HG03439 (cell line): ENCODE data around the gene PPP1R9A.

ENCODE experiments used
- ATAC-seq: cut with Tn5 transposase; IDR thresholded peaks from one replicate; pipeline ENCODE4 v1.9.1; 2021; ENCODE audit warnings: mild to moderate bottlenecking, moderate library complexity; ENCODE audit not compliant: unreplicated experiment

The PPP1R9A gene

GRCh38 chr7:94907026-94907810 is at the start of gene PPP1R9A:
Gene PPP1R9A, plus strand, starts transcription at chr7:94907594. Its CDS starts 2,520 bp downstream, at chr7:94910114.
- ATAC-seq, result no peak

GRCh38 chr7:94871132-94871531 is 36.3 kb upstream of the PPP1R9A start:
- no peak for ATAC-seq

- ATAC-seq, result no peak
Measured at GRCh38 chr7:94873239-94873638, 34.2 kb upstream of the PPP1R9A start.

- no peak for ATAC-seq
Measured at GRCh38 chr7:94874036-94874785, 33.2 kb upstream of the PPP1R9A start.

- ATAC-seq, result no peak
Measured at GRCh38 chr7:94875201-94875600, 32.2 kb upstream of the PPP1R9A start.

GRCh38 chr7:94877731-94878670 is 29.4 kb upstream of the PPP1R9A start:
- ATAC-seq, result no peak

- no peak for ATAC-seq
Measured at GRCh38 chr7:94882891-94883290, 24.5 kb upstream of the PPP1R9A start.

GRCh38 chr7:94883616-94884015 is 23.8 kb upstream of the PPP1R9A start:
- ATAC-seq, result no peak

- ATAC-seq, result no peak
Measured at GRCh38 chr7:94888551-94888950, 18.8 kb upstream of the PPP1R9A start.

- ATAC-seq, result no peak
Measured at GRCh38 chr7:94888995-94889523, 18.3 kb upstream of the PPP1R9A start.

- no peak for ATAC-seq
Measured at GRCh38 chr7:94890216-94890615, 17.2 kb upstream of the PPP1R9A start.

- no peak for ATAC-seq
Measured at GRCh38 chr7:94893661-94894060, 13.7 kb upstream of the PPP1R9A start.

GRCh38 chr7:94897541-94897940 is 9.9 kb upstream of the PPP1R9A start:
- no peak for ATAC-seq

GRCh38 chr7:94898340-94898739 is 9.1 kb upstream of the PPP1R9A start:
- ATAC-seq, result no peak

GRCh38 chr7:94901981-94902380 is 5.4 kb upstream of the PPP1R9A start:
- ATAC-seq, result no peak

- ATAC-seq, result no peak
Measured at GRCh38 chr7:94903971-94904370, 3.4 kb upstream of the PPP1R9A start.

GRCh38 chr7:94904982-94905381 is 2.4 kb upstream of the PPP1R9A start:
- no peak for ATAC-seq

GRCh38 chr7:94906065-94906851 is 1.1 kb upstream of the PPP1R9A start:
- ATAC-seq, result no peak

GRCh38 chr7:94907811-94908322 is 473 bp downstream of the PPP1R9A start:
- no peak for ATAC-seq
